ENCODE results near the gene C3.
"Not testable (repeated sequence)": the region's sequence is repeated elsewhere in the genome, so short reads cannot be mapped to it uniquely, and the experiment has no call there.

Gene C3

GRCh38 chr19:6686628-6686975, 33.8 kb downstream of the C3 start:
- no peak for DNase-seq

- DNase-seq, result no peak
Observed at GRCh38 chr19:6685962-6686627, 34.4 kb downstream of the C3 start.

- DNase-seq, result no peak
Observed at GRCh38 chr19:6685482-6685881, 35.0 kb downstream of the C3 start.

GRCh38 chr19:6683971-6684370, 36.5 kb downstream of the C3 start:
- DNase-seq, result no peak

- DNase-seq, result no peak
Observed at GRCh38 chr19:6682607-6683128, 37.8 kb downstream of the C3 start.

- DNase-seq, result no peak
Observed at GRCh38 chr19:6680141-6680540, 40.3 kb downstream of the C3 start.

GRCh38 chr19:6679139-6679538, 41.3 kb downstream of the C3 start:
- no peak for DNase-seq

- peak; percentile 45 for DNase-seq
Observed at GRCh38 chr19:6678690-6679109, 41.8 kb downstream of the C3 start.

- DNase-seq, result no peak
Observed at GRCh38 chr19:6677883-6678689, 42.4 kb downstream of the C3 start.

GRCh38 chr19:6677495-6677882, 43.0 kb downstream of the C3 start:
- no peak for DNase-seq

- DNase-seq, result no peak
Observed at GRCh38 chr19:6676288-6676687, 44.2 kb downstream of the C3 start.

- peak; percentile 75 for DNase-seq
Observed at GRCh38 chr19:6674868-6675305, 45.6 kb downstream of the C3 start.

GRCh38 chr19:6674408-6674807, 46.0 kb downstream of the C3 start:
- not testable (repeated sequence) for DNase-seq

GRCh38 chr19:6672693-6673290, 47.7 kb downstream of the C3 start:
- no peak for DNase-seq

- DNase-seq, result no peak
Observed at GRCh38 chr19:6671960-6672359, 48.5 kb downstream of the C3 start.

- DNase-seq, result no peak
Observed at GRCh38 chr19:6668691-6669090, 51.8 kb downstream of the C3 start.

- DNase-seq, result no peak
Observed at GRCh38 chr19:6667114-6667627, 53.3 kb downstream of the C3 start.

GRCh38 chr19:6664916-6665315, 55.5 kb downstream of the C3 start:
- no peak for DNase-seq

- no peak for DNase-seq
Observed at GRCh38 chr19:6663236-6664201, 56.9 kb downstream of the C3 start.

GRCh38 chr19:6662702-6663101, 57.7 kb downstream of the C3 start:
- DNase-seq, result no peak

- peak; percentile 19 for DNase-seq
Observed at GRCh38 chr19:6661509-6662244, 58.8 kb downstream of the C3 start.

GRCh38 chr19:6660930-6661329, 59.5 kb downstream of the C3 start:
- DNase-seq, result no peak
